DOHH2 (cell line): ENCODE measurements around the gene OPN1MW.
"Not testable (repeated sequence)": the region's sequence is repeated elsewhere in the genome, so short reads cannot be mapped to it uniquely, and the experiment has no call there.

Experiments
- H3F3A ChIP-seq: fragments of 200-600 bp; sonication (generic), shearing (Covaris generic); 2 replicates; pipeline ENCODE4 v1.6.0; 2016; ENCODE audit warnings: antibody characterized with exemption, mild to moderate bottlenecking; ENCODE audit not compliant: control insufficient read depth, insufficient read depth
- H3K27ac ChIP-seq: fragments of 200-600 bp; sonication (generic); 2 replicates; pipeline ENCODE4 v1.5.1; 2014; ENCODE audit warnings: low read depth, mild to moderate bottlenecking, low read length, moderate library complexity
- H3K27me3 ChIP-seq: fragments of 200-600 bp; sonication (generic); 2 replicates; pipeline ENCODE4 v1.6.1; 2014; ENCODE audit warnings: mild to moderate bottlenecking, low read length, mixed read lengths; ENCODE audit not compliant: control insufficient read depth
- H3K36me3 ChIP-seq: fragments of 200-600 bp; sonication (generic); 2 replicates; pipeline ENCODE4 v1.6.1; 2014; ENCODE audit warnings: mild to moderate bottlenecking, low read length, moderate library complexity, mixed read lengths; ENCODE audit not compliant: control insufficient read depth
- H3K4me1 ChIP-seq: fragments of 200-600 bp; sonication (generic); 2 replicates; pipeline ENCODE4 v1.6.1; 2014; ENCODE audit warnings: mild to moderate bottlenecking, low read length, mixed read lengths; ENCODE audit not compliant: control insufficient read depth
- H3K4me2 ChIP-seq: fragments of 200-600 bp; sonication (generic); 2 replicates; pipeline ENCODE4 v1.6.0; 2014; ENCODE audit warnings: mild to moderate bottlenecking, low read length, moderate library complexity
- H3K4me3 ChIP-seq: fragments of 200-600 bp; sonication (generic); 2 replicates; pipeline ENCODE4 v1.5.1; 2014; ENCODE audit warnings: mild to moderate bottlenecking, low read length, mixed read lengths
- H3K79me2 ChIP-seq: fragments of 200-600 bp; sonication (generic); 2 replicates; pipeline ENCODE4 v1.6.1; 2014; ENCODE audit warnings: mild to moderate bottlenecking, low read length, mixed read lengths; ENCODE audit not compliant: control insufficient read depth
- H3K9me2 ChIP-seq: fragments of 200-600 bp; sonication (generic); replicated peaks from 2 replicates; pipeline ENCODE4 v1.6.1; 2014; ENCODE audit warnings: mild to moderate bottlenecking, low read length, mixed read lengths; ENCODE audit not compliant: control insufficient read depth
- H3K9me3 ChIP-seq: fragments of 200-600 bp; sonication (generic); 2 replicates; pipeline ENCODE4 v1.6.1; 2014; ENCODE audit warnings: antibody characterized with exemption, low read length, mixed read lengths; ENCODE audit not compliant: control insufficient read depth, insufficient read depth
- H4K20me1 ChIP-seq: fragments of 200-600 bp; sonication (generic); 2 replicates; pipeline ENCODE4 v1.6.0; 2014; ENCODE audit warnings: low read depth, mild to moderate bottlenecking, antibody characterized with exemption, low read length, moderate library complexity; ENCODE audit not compliant: control insufficient read depth, insufficient read depth

OPN1MW gene

DNA sequence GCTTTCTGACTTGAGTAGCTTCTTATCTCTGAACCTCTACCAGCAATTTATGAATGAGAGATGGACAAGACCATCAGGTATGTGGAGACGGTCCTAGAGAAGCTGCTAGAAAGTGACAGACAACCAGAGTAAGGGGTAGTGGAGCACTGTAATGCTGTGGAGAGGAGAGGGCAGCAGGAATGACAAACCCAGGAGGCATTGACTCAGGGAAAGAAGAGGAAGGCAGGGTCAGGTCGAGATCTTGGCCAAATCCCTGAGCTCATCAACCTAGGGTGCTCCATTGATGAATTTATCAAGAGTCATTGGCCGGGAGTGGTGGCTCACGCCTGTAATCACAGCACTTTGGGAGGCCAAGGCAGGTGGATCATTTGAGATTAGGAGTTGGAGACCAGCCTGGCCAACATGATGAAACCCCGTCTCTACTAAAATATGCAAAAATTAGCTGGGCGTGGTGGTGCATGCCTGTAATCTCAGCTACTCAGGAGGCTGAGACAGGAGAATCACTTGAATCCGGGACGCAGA is 57.6 kb downstream of the OPN1MW start:
- not testable (repeated sequence) for H3K79me2 ChIP-seq, H3F3A ChIP-seq, H3K36me3 ChIP-seq, H3K9me3 ChIP-seq, H3K4me2 ChIP-seq, H3K4me3 ChIP-seq, H3K9me2 ChIP-seq, H4K20me1 ChIP-seq, H3K27ac ChIP-seq, H3K4me1 ChIP-seq, H3K27me3 ChIP-seq
